Measurements from ENCODE around the gene STON1. TPM values are rescaled to one million over a fixed set of nuclear protein-coding genes. Genes with fewer than 3 reads are reported as not detected.

STON1 gene
- total RNA-seq, 1 experiment from 2014 or later, result 1.5 TPM

GRCh38 chr2:48562281-48562680 is 32.3 kb downstream of the STON1 start:
- H3K4me3 Mint-ChIP-seq (ENCODE audit: unreplicated experiment), result no peak overlapping the region
- no peaks in the 10 kb centered on the region for H3K27me3 Mint-ChIP-seq (ENCODE audit: insufficient read depth, unreplicated experiment)
- no peak overlapping the region for H3K27ac Mint-ChIP-seq (ENCODE audit: unreplicated experiment)
- intact Hi-C loops (cut with micrococcal nuclease; ENCODE audit: unreplicated experiment), result no loop called here
- Histone ChIP-seq H3K36me3 (ENCODE audit: control insufficient read depth, insufficient read depth, low read length) (no peaks in the 10 kb centered on the region), H3K27me3 (replicated peaks; ENCODE audit: control insufficient read depth, insufficient read depth, low read length) (no peaks in the 10 kb centered on the region), H3K9me3 (no peaks in the 10 kb centered on the region), H3K4me1 (no peaks in the 10 kb centered on the region), H3K4me3 (ENCODE audit: low read depth, low read length) (no peak overlapping the region)
- no TSS peak for BruUV-seq (replicated peaks)
- DNase-seq, result no peak
- peaks cover 12% of the 10 kb centered on the region for H3K4me1 Mint-ChIP-seq (ENCODE audit: low read depth, unreplicated experiment)
- ChIA-PET POLR2A (no interaction called here), CTCF (no interaction called here)
- no peaks in the 10 kb centered on the region for H3K36me3 Mint-ChIP-seq (ENCODE audit: insufficient read depth, unreplicated experiment)
- TF ChIP-seq, protein P1, sequence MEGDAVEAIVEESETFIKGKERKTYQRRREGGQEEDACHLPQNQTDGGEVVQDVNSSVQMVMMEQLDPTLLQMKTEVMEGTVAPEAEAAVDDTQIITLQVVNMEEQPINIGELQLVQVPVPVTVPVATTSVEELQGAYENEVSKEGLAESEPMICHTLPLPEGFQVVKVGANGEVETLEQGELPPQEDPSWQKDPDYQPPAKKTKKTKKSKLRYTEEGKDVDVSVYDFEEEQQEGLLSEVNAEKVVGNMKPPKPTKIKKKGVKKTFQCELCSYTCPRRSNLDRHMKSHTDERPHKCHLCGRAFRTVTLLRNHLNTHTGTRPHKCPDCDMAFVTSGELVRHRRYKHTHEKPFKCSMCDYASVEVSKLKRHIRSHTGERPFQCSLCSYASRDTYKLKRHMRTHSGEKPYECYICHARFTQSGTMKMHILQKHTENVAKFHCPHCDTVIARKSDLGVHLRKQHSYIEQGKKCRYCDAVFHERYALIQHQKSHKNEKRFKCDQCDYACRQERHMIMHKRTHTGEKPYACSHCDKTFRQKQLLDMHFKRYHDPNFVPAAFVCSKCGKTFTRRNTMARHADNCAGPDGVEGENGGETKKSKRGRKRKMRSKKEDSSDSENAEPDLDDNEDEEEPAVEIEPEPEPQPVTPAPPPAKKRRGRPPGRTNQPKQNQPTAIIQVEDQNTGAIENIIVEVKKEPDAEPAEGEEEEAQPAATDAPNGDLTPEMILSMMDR (IDR thresholded peaks at IDR 0.05; ENCODE audit: insufficient read depth in 1 of 2, low read depth in 1 of 2, low read length in 1 of 2, severe bottlenecking in 1 of 2, unreplicated experiment in 1 of 2), result no peak
- H3K9me3 Mint-ChIP-seq (ENCODE audit: unreplicated experiment), result peaks cover 10% of the 10 kb centered on the region

DNA sequence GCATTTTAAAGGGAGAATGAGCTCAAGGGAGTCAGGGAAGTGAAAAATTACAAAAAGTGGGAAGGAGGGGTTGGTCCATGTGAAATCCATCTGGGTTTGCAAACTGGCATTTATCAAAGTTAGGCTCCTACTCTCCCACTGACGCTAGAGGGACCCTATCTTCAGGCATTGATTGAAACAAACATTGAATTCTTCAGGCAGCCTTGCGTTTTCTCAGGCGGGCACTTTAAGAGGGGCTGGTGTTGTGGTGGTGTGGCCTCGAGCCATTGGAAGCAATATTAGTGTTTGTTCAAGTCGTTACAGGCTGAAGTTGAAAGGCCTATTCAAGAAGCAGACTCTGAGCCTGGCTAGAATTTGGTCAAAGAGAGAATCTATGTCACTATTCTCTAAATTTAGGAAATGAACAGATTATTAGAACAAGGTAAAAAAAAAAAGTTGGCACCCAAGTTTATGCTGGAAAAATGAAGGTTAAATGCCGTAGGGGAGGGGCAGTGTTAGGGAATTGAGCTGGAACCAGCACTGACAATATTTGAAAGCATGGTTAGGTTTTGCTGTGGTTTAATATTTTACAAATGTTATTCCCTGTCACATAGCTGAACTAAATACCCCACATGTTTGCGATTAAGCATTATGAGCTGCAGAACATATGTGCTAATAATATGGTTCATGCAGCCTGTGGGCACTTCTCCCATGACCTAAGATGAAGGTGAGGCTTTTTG is 36.8 kb downstream of the STON1 start:
- intact Hi-C loops (cut with micrococcal nuclease; ENCODE audit: unreplicated experiment), result loop anchor here (1.0 kb wide), 1 partner anchor 23 kb away; no protein-coding TSS in a partner anchor
- H3K27ac Mint-ChIP-seq (ENCODE audit: unreplicated experiment), result no peak overlapping the region

GRCh38 chr2:48567671-48568070 is 37.7 kb downstream of the STON1 start:
- no TSS peak for BruUV-seq (replicated peaks)
- H3K36me3 Mint-ChIP-seq (ENCODE audit: insufficient read depth, unreplicated experiment), result no peaks in the 10 kb centered on the region
- TF ChIP-seq, protein P1 (IDR thresholded peaks at IDR 0.05; ENCODE audit: insufficient read depth in 1 of 2, low read depth in 1 of 2, low read length in 1 of 2, severe bottlenecking in 1 of 2, unreplicated experiment in 1 of 2), result no peak
- no peaks in the 10 kb centered on the region for H3K27me3 ChIP-seq (replicated peaks; ENCODE audit: control insufficient read depth, insufficient read depth, low read length)
- no peaks in the 10 kb centered on the region for H3K36me3 ChIP-seq (ENCODE audit: control insufficient read depth, insufficient read depth, low read length)
- ChIA-PET CTCF (interaction anchor here (1.4 kb wide), 1 partner anchor 20 kb away, joined by 4 read pairs; no protein-coding TSS in a partner anchor), POLR2A (no interaction called here)
- no peaks in the 10 kb centered on the region for H3K4me1 ChIP-seq
- no peak overlapping the region for H3K4me3 ChIP-seq (ENCODE audit: low read depth, low read length)
- H3K4me1 Mint-ChIP-seq (ENCODE audit: low read depth, unreplicated experiment), result peaks cover 7% of the 10 kb centered on the region
- no peak for DNase-seq
- no peak overlapping the region for H3K27ac Mint-ChIP-seq (ENCODE audit: unreplicated experiment)
- H3K27me3 Mint-ChIP-seq (ENCODE audit: insufficient read depth, unreplicated experiment), result peaks cover 5% of the 10 kb centered on the region
- no peaks in the 10 kb centered on the region for H3K9me3 ChIP-seq
- H3K9me3 Mint-ChIP-seq (ENCODE audit: unreplicated experiment), result peaks cover 10% of the 10 kb centered on the region
- H3K4me3 Mint-ChIP-seq (ENCODE audit: unreplicated experiment), result no peak overlapping the region
- intact Hi-C loops (cut with micrococcal nuclease; ENCODE audit: unreplicated experiment), result no loop called here

More for the DNA sequence above, 36.8 kb downstream of the STON1 start:
- no peaks in the 10 kb centered on the region for H3K27me3 ChIP-seq (replicated peaks; ENCODE audit: control insufficient read depth, insufficient read depth, low read length)
- H3K4me3 ChIP-seq (ENCODE audit: low read depth, low read length), result no peak overlapping the region
- ChIA-PET CTCF (no interaction called here), POLR2A (no interaction called here)
- no peaks in the 10 kb centered on the region for H3K36me3 Mint-ChIP-seq (ENCODE audit: insufficient read depth, unreplicated experiment)
- H3K9me3 Mint-ChIP-seq (ENCODE audit: unreplicated experiment), result peaks cover 10% of the 10 kb centered on the region
- DNase-seq, result peak in 1 of 2 experiments; percentile 33
- no peak overlapping the region for H3K4me3 Mint-ChIP-seq (ENCODE audit: unreplicated experiment)
- H3K9me3 ChIP-seq, result no peaks in the 10 kb centered on the region
- no TSS peak for BruUV-seq (replicated peaks)
- no peaks in the 10 kb centered on the region for H3K4me1 ChIP-seq
- TF ChIP-seq, protein P1 (IDR thresholded peaks at IDR 0.05; ENCODE audit: insufficient read depth in 1 of 2, low read depth in 1 of 2, low read length in 1 of 2, severe bottlenecking in 1 of 2, unreplicated experiment in 1 of 2), result peak; percentile 43 to 61
- peaks cover 7% of the 10 kb centered on the region for H3K4me1 Mint-ChIP-seq (ENCODE audit: low read depth, unreplicated experiment)
- peaks cover 5% of the 10 kb centered on the region for H3K27me3 Mint-ChIP-seq (ENCODE audit: insufficient read depth, unreplicated experiment)
- no peaks in the 10 kb centered on the region for H3K36me3 ChIP-seq (ENCODE audit: control insufficient read depth, insufficient read depth, low read length)

All from Caco-2 (cell line).